Muscle of arm (tissue), 12 donors: ENCODE measurements around the gene CAMK1G. TPM values are rescaled to one million over a fixed set of nuclear protein-coding genes. Genes with fewer than 3 reads are reported as not detected.

Source experiments
- DNase-seq: peaks from one replicate; pipeline ENCODE4 v3.0.0-alpha.2; 2013
- polyA plus RNA-seq, 12 donors: library from polyadenylated mRNA; unstranded; fragments of 120-200 nt; gene quantifications; one replicate each; pipeline ENCODE4 v1.2.1, GENCODE V29; 2013; ENCODE audit not compliant: insufficient read length in 12 of 12

The CAMK1G gene
- polyA plus RNA-seq, 12 donors = 0.11 to 0.61 (median 0.25) TPM; not detected in 6

DNA sequence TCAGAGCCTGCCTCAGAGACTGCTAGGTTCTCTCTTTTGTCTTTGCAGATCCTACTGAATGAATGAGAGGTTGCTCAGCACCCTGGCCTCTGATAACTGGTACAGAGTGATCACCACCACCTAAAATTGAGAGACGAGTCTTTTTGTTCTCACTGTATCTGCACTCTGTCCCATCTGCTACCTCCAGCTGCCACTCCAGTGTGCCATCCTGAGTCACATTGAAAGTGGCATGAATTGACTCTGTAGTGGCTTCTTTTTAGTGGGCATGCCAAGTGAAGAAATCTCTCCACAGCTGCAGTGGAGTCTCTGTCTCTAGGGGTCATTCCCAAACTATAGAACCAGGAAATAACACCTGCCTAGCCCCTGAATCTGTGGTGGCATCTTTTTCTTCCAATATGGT lies 14.7 kb downstream of the CAMK1G start:
- no peak for DNase-seq

DNA sequence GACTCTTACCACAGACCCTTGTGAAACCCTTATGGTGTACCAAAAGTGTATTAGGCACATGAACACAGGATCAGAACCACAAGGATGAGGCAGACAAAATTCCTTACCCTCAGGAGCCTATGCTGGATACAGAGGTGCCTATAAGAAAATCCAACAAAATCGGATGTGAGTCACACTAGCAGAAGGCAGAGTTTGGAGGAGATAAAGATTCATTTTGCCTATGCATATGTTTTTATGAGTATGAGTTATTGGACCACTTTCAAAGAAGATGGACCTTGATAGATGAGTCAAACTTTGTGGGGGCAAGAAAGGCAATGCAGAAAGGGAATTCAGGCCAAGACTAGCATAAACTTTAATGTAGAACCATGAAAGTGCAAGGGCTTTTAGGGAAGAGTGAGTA lies 17.0 kb downstream of the CAMK1G start:
- no peak for DNase-seq

DNA sequence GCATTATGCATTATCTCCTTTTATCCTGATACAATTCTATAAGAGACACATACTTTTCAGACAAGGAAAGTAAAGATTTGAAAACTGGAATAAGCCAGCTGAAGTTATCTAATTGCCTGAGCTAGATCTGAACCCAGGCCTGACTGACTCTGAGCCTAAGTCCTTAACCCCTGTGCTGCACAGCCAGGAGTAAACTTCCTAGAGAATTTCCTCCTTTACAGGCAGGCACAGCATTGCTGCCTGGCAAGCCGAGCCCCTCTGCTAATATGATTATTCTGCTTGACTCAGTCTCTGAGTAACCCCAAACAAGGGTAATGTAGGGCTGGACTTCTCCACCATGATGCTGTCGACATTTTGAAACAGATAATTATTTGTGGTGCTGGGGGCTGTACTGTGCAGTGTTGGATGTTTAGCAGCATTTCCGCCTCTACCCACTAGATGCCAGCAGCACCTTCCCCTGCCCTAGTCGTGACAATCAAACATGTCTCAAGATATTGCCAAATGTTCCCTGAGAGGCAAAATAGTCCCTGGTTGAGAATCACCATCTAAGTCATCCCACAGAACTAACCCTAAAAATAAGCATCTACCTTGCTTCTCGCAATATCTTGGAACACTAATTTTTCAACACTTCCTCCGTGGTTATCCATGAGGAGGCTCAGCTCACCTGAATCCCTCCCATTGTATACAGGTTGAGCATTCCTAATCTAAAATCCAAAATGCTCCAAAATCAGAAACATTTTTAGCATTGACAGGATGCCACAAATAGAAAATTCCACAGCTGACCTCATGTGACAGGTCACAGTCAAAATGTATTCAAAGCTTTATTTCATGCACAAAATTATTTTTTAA lies 18.5 kb downstream of the CAMK1G start:
- no peak for DNase-seq

DNA sequence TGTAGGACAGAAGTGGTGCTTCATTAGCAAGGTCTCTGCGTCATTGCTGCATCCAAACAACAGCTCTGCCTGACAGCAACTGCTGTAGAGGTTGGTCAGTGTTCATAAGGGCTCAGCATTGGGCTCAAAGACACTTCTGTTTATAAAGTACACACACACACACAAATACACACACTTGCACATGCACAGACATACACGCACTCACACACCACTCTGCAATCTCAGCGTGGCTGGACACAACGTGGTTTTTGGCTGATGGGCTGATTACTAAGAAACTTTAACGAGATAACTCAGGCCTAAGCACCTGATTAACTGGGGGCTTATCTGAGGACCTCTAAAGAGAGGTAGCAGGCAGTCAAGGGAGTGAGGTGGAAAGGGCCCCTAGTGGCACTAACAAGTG lies 20.4 kb downstream of the CAMK1G start:
- DNase-seq = no peak

DNA sequence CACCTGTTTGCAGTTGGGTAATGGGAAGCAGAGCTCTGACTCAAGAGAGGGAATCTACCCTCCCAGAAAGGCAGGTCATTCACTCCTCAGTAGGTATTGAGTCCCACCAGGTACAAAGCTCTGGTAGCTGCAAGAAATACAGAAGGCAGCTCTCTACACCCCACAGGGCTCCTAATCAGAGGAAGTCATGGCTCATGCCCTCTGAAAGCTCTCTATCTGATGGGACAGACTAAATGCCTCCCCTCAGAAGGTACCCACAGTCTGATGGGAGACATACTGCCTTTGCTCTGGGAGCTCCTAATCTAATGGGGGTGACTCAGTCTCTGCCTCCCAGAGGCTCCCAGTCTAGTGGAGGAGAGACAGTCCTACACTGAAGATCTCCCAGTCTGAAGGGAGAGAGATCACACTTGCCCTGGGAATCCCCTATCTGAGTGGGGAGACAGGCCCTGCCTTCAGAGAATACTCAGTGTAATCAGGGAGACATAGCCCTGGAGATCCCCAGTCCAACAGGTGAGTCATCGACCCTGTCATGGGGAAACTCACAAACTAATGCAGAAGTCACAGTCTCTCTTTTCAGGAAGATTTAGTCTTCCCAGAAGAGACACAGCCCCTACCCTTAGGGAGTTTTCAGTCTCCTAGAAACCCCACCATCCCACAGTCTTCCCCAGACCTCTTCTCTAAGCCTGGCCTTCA lies 23.7 kb downstream of the CAMK1G start:
- DNase-seq = no peak

DNA sequence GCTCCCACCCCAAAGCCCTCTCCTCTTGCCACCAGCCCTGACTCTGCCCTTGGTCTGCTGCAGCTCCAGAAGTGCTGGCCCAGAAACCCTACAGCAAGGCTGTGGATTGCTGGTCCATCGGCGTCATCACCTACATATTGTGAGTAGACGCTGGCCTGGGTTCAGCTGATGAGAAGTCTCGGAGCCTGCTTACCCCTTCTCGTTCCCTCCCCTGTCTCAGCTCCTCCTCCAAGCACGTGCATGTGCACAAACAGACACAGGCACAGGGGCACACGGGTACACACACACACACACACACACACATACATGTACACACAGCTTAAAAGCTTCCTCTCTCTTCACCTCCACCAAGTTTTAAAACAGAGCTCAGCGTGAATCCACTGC lies 24.3 kb downstream of the CAMK1G start:
- DNase-seq = no peak

DNA sequence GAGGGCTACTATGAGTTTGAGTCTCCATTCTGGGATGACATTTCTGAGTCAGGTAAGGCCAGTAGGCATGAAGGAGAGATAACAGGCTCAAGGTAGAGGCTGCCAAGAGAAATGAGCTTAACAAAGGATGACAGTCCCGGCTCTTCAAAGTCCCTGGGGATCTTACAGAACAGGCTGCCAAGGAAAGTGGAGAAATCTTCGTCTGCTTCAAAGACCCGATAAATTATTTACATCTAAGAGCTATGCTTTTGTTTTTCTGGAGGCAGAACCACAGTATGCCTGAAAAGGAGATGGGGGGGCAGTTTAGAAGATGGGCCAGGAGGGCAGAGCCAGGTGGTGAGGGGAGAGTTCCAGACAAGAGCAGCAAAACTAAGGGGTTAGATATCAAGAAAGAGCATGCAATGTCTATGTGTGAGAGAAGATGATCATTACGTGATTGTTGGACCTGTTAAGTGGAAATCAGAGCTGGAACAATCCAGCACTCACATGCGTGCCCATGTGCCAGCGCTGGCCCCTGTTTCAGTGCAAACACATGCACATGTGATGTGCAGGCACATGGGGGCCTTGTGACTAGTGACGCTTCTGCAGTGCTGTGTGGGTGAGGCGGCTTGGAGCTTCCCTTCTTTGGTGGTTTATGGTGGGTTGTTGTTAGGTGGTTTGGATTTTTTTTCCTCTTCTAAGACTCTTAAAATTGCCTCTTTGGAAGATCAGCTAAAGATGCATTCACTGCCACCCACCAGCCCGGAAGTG lies 25.7 kb downstream of the CAMK1G start:
- DNase-seq = no peak

DNA sequence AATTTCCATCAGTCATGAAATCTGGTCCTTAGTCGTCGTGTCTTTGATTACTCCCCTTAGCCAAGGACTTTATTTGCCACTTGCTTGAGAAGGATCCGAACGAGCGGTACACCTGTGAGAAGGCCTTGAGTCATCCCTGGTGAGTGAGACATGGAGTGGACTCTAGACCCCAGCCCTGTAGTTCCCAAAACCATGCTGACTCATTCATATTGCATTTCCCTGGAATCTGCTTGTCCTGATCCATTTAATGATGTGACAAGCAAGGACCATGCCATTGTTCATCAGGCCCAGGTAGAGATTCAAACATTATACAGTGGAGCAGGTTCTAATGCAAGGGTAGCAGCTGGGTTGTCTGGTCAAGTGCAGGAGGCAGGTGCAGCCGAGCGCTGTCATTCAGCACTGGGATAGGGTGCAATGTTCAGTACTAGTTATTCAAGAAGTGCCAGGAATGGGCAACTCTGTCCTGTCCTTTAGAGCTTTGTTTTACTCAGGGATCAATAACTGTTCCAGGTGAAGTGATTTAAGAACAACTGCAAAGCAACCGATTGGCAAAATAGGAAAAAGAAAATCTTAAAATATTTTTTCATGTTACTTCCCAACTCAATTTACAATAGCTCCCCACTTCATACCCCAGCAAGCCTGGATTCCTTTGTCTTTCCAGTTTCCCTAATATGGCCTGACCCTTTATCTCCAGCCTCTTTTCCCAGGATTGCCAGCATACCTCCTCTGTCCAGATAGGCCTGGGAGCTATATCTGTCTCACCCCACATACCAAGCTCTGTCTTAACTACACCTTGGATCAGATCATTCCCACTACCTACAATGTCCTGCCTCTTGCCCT lies 26.5 kb downstream of the CAMK1G start:
- no peak for DNase-seq

DNA sequence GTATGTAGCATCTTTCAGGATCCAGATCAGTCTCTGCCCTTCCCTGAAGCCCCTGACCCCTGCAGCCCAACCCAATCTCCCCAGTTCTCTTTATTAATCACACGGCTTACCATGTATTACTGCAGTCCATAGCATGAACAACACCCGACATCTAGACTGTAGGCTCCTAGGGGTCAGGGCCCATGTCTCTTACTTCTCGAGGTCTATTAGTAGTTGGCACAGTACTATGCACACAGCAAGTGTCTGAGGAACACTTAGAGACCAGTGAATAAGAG lies 27.1 kb downstream of the CAMK1G start:
- no peak for DNase-seq

DNA sequence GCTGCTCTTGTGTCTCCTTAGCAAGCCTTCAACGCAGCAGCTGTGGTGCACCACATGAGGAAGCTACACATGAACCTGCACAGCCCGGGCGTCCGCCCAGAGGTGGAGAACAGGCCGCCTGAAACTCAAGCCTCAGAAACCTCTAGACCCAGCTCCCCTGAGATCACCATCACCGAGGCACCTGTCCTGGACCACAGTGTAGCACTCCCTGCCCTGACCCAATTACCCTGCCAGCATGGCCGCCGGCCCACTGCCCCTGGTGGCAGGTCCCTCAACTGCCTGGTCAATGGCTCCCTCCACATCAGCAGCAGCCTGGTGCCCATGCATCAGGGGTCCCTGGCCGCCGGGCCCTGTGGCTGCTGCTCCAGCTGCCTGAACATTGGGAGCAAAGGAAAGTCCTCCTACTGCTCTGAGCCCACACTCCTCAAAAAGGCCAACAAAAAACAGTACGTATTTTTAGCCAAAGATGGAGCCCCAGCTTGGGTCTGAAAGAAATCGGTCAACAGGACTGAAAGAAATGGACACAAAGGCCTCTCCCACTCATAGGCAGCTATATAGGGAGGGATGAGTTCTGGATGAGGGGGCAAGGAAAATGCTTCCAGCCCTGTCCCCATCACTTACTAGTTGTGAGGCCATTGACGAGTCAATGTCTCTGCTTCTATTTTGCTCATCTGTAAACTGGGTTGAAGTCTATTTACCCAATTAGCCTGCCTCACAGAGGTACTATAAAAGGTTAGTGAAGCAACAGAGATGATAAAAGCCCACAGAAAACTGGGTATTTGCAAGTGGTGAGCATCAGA lies 28.5 kb downstream of the CAMK1G start:
- DNase-seq = no peak

DNA sequence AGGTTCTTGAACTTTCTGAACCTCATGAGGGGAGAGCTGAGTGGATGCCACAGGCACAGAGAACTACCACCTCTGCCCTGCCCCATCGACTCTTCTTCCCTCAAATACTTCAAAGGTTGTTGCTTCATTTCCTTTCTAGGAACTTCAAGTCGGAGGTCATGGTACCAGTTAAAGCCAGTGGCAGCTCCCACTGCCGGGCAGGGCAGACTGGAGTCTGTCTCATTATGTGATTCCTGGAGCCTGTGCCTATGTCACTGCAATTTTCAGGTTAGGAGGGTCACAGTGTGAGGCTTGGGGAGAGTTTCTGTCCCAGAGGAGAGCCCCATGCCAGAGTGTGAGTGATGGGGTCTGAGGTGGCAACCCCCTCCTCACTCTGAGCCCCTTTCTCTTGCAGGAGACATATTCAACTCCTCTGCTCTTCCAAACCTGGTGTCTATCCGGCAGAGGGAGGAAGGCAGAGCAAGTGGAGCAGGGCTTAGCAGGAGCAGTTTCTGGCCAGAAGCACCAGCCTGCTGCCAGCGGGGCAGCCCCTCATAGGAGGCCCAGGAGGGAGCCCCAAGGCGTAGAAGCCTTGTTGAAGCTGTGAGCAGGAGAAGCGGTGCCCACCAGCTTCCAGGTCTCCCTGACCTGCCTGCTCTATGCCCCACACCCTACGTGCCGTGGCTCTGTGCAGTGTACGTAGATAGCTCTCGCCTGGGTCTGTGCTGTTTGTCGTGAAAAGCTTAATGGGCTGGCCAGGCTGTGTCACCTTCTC lies 29.3 kb downstream of the CAMK1G start:
- DNase-seq = no peak

DNA sequence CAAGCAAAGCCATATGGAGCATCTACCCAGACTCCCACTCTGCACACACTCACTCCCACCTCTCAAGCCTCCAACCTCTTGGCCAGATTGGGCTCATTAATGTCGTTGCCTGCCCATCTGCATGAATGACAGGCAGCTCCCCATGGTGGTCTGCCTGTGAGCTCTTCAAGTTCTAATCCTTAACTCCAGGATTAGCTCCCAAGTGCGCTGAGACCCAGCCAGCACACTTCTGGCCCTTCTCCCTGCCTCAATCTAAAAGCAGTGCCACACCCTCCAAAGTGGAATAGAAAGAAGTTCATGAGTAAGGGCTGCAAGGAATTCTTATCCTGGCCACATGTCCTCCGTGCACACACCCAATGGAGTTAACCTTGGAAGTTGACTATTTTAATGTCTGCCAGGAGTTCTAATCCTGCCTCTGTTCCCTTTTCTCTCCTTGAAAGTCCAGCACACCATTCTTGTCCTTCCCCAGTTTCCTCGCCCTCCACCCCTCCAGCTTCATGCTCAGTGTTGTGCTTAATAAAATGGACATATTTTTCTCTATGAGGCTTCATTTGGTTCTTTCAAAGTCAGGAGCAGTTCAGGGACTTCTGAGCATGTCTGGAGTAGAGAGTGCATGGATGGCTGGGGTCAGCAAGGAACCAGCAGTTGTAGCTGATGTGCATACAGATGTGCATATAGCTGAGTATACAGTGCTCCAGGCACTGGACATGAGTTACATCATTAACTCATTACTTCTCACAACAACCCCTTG lies 30.1 kb downstream of the CAMK1G start:
- DNase-seq = no peak

DNA sequence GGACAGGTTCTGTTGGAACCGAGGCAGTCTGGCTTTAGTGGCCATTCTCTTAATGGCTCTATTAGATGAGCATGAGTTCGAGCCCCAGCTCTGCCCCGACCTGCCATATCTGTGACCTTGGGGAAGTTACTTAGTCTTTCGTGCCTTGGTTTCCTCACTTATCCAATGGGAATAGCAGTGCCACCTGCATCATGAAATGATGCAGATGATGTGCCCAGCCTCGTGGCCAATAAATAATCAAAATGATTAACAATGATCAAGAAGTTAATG lies 30.6 kb downstream of the CAMK1G start:
- no peak for DNase-seq

DNA sequence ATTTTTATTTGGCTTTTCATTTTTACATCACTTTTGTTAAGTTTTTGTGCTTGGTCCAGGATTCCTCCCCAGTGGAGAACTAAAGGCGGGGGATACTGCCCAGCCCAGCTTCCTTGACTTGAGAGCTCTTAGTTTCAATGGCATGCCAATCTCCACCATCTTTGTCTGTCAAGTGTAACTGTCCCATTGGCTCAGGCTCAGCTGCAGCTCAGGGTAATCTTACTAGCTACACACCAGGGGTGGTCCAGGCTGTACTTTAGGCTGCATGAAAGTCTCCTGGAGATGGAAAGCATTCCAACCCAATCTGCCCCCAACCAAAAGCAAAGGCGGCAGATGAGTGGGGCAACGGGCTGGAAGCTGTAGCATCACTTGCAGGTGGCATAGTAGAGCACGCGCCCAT lies 31.4 kb downstream of the CAMK1G start:
- DNase-seq = no peak

DNA sequence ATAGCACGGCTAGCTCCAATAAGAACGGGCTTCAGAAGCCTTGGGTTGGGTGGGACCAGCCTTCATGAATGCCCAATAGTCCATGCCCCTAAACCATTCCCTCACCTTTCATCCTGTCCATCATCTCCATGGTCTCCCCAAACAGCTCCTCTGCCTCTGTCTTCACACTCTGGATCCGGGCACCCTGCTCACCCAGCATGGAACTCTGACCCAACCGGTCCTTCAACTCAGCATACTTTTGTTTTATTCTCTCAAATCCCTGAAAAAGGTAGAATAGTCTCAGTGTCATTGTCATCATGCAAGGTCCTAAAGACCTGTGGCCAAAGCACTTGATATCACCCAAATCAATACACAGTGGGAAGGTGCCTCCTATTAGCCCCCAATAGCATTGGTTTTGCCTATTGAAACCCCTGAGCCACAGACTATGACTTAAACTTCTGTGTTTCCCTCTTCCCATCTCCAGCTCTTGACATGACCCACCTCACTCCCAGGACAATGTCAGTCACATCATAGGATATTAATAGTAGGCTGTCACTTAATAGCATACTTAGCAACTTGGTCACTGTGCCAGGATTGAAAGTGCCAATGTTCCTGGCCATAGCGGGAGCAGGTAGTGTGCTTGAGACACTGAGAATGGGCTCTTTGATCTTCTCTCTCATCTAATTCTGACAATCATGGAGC lies 33.0 kb downstream of the CAMK1G start:
- DNase-seq = no peak

DNA sequence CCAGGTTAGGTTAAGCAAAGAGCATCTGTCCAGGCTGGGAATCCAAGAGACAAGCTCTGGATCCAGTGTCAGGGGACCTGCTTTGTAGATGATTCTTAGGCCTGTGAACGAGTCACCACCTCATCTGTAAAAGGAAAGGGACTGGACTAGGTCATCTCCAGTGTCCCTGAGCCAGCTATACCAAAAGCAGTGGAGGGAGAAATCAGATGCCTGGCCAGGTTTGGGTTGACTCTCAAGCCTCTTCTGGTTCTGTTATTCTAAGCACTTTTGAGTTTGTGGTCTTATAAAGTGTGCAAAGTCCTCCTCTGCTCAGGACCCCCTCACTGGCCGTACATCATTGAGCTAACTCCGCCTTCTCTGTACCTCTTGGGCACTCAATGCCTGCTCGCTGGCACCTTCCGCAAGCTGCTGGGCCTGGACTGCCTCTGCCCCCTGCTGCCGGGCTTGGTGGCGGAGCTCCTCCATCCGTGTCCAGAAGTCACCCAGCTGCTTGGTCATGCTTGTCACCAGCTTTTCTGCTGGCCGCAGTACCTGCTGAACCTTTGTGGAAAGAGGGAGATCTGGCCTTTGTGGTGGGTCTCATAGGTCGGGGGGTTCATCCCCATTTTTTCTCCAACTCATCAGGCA lies 33.6 kb downstream of the CAMK1G start:
- no peak for DNase-seq

DNA sequence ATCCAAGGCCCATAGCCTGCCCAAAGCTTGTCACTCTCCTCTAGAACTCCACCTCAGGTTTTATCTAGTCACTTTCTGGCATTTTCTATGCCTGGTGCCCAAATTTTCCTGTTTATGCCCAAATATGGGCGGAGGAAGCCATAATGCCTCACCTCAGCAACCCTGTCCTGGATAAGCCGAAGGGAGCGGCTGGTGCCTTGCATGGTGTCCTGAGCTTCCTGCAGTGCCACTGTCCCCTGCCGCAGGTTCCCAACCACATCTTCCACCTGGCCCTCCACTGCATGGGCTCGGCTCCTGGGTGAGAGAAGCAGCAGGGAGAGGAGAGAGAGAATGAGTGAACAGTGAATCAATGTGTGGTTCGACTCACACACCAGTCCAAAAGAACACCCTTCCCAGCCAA lies 34.2 kb downstream of the CAMK1G start:
- DNase-seq = no peak

DNA sequence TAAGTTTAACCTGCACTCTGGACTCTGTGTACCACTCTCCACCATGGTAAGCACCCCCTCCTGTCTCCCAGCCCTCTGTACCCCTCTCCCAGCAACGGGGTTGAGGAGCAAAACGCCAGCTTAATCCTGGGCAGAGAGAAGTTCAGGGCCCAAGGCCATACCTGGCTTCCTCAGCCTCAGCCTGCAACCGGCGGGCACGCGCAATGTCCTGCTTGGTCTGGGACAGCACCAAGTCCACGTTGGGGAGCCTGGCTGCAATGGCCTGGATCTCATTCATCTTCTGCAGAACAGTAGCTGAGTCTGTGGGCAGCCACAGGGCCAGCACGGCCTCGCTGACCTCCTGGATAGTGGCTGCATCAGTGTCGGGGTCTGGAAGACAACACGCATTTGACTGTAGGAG lies 34.8 kb downstream of the CAMK1G start:
- DNase-seq = no peak
